ENCODE data around the gene LMX1A.

LMX1A gene

GRCh38 chr1:165228111-165228655 is 128.3 kb downstream of the LMX1A start:
- Histone ChIP-seq H3K36me3 (ENCODE audit: insufficient read depth, low read length) (no peaks in the 10 kb centered on the region), H3K79me2 (ENCODE audit: insufficient read depth, low read length) (no peaks in the 10 kb centered on the region), H4K20me1 (ENCODE audit: insufficient read depth, low read length, poor library complexity, severe bottlenecking) (no peaks in the 10 kb centered on the region), H3K9me3 (ENCODE audit: insufficient read depth, low read depth, low read length) (no peaks in the 10 kb centered on the region), H2AFZ (ENCODE audit: low read length) (no peak overlapping the region), H3K9ac (ENCODE audit: low read depth, low read length, poor library complexity, severe bottlenecking) (no peak overlapping the region), H3K4me3 (ENCODE audit: low read length, poor library complexity, severe bottlenecking) (no peak overlapping the region), H3K4me2 (ENCODE audit: low read depth, low read length, poor library complexity, severe bottlenecking) (no peak overlapping the region), H3K27me3 (ENCODE audit: insufficient read depth, low read length, poor library complexity, severe bottlenecking) (no peaks in the 10 kb centered on the region), H3K4me1 (ENCODE audit: insufficient read depth, low read length, poor library complexity, severe bottlenecking) (no peaks in the 10 kb centered on the region), H3F3A (ENCODE audit: low read depth) (no peaks in the 10 kb centered on the region), H3K9me2 (replicated peaks; ENCODE audit: low read depth, low read length) (no peaks in the 10 kb centered on the region)
- TF ChIP-seq EZH2phosphoT487 (IDR thresholded peaks at IDR 0.05; ENCODE audit: borderline replicate concordance): no peak
- no peak for TF ChIP-seq CTCF (conservative IDR thresholded peaks at IDR 0.05; ENCODE audit: low read length)

GRCh38 chr1:165226326-165226725 is 130.2 kb downstream of the LMX1A start:
- Histone ChIP-seq H3K9me3 (ENCODE audit: insufficient read depth, low read depth, low read length) (no peaks in the 10 kb centered on the region), H3K36me3 (ENCODE audit: insufficient read depth, low read length) (no peaks in the 10 kb centered on the region), H2AFZ (ENCODE audit: low read length) (no peak overlapping the region), H4K20me1 (ENCODE audit: insufficient read depth, low read length, poor library complexity, severe bottlenecking) (no peaks in the 10 kb centered on the region), H3K9ac (ENCODE audit: low read depth, low read length, poor library complexity, severe bottlenecking) (no peak overlapping the region), H3F3A (ENCODE audit: low read depth) (no peaks in the 10 kb centered on the region), H3K9me2 (replicated peaks; ENCODE audit: low read depth, low read length) (no peaks in the 10 kb centered on the region), H3K4me3 (ENCODE audit: low read length, poor library complexity, severe bottlenecking) (no peak overlapping the region), H3K4me1 (ENCODE audit: insufficient read depth, low read length, poor library complexity, severe bottlenecking) (no peaks in the 10 kb centered on the region), H3K79me2 (ENCODE audit: insufficient read depth, low read length) (no peaks in the 10 kb centered on the region), H3K27me3 (ENCODE audit: insufficient read depth, low read length, poor library complexity, severe bottlenecking) (no peaks in the 10 kb centered on the region), H3K4me2 (ENCODE audit: low read depth, low read length, poor library complexity, severe bottlenecking) (no peak overlapping the region)
- TF ChIP-seq CTCF (conservative IDR thresholded peaks at IDR 0.05; ENCODE audit: low read length): no peak
- TF ChIP-seq EZH2phosphoT487 (IDR thresholded peaks at IDR 0.05; ENCODE audit: borderline replicate concordance): no peak

- no peak overlapping the region for H2AFZ ChIP-seq (ENCODE audit: low read length)
- H3K79me2 ChIP-seq (ENCODE audit: insufficient read depth, low read length): no peaks in the 10 kb centered on the region
- H3K4me1 ChIP-seq (ENCODE audit: insufficient read depth, low read length, poor library complexity, severe bottlenecking): no peaks in the 10 kb centered on the region
- H3K27me3 ChIP-seq (ENCODE audit: insufficient read depth, low read length, poor library complexity, severe bottlenecking): no peaks in the 10 kb centered on the region
- H3K9me3 ChIP-seq (ENCODE audit: insufficient read depth, low read depth, low read length): no peaks in the 10 kb centered on the region
- no peak overlapping the region for H3K9ac ChIP-seq (ENCODE audit: low read depth, low read length, poor library complexity, severe bottlenecking)
- H3K4me2 ChIP-seq (ENCODE audit: low read depth, low read length, poor library complexity, severe bottlenecking): no peak overlapping the region
- TF ChIP-seq EZH2phosphoT487 (IDR thresholded peaks at IDR 0.05; ENCODE audit: borderline replicate concordance): no peak
- no peak for TF ChIP-seq CTCF (conservative IDR thresholded peaks at IDR 0.05; ENCODE audit: low read length)
- no peaks in the 10 kb centered on the region for H3K9me2 ChIP-seq (replicated peaks; ENCODE audit: low read depth, low read length)
- H3K4me3 ChIP-seq (ENCODE audit: low read length, poor library complexity, severe bottlenecking): no peak overlapping the region
- no peaks in the 10 kb centered on the region for H4K20me1 ChIP-seq (ENCODE audit: insufficient read depth, low read length, poor library complexity, severe bottlenecking)
- no peaks in the 10 kb centered on the region for H3F3A ChIP-seq (ENCODE audit: low read depth)
- no peaks in the 10 kb centered on the region for H3K36me3 ChIP-seq (ENCODE audit: insufficient read depth, low read length)
Observed at GRCh38 chr1:165225650-165226049, 130.9 kb downstream of the LMX1A start.
